GM19397 (cell line): Measurements from ENCODE around the gene TXNDC16.

ENCODE experiments used
- ATAC-seq: cut with Tn5 transposase; IDR thresholded peaks from one replicate; pipeline ENCODE4 v1.9.1; 2021; ENCODE audit warnings: mild to moderate bottlenecking, moderate library complexity; ENCODE audit not compliant: unreplicated experiment

Gene TXNDC16

GRCh38 chr14:52455291-52456088 is 96.8 kb downstream of the TXNDC16 start:
- ATAC-seq: no peak

DNA sequence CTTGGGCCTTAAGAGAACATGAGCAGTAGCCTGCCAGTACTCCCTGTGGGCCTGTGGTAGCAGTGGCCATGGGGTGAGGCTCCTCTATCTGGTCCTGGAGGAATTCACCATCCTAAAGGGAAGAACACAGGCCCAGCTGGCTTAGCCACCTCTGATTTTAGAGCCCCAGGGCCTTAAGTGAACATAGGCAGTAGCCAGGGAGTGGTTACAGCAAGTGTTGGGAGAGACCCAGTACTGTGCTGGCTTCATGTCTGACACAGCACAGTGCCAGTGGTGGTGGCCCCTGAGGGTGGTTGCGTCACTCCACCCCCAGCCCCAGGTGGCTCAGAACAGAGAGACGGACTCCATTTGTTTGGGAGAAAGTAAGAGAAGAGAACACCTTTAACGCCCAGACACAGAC is 105.1 kb downstream of the TXNDC16 start:
- no peak for ATAC-seq

DNA sequence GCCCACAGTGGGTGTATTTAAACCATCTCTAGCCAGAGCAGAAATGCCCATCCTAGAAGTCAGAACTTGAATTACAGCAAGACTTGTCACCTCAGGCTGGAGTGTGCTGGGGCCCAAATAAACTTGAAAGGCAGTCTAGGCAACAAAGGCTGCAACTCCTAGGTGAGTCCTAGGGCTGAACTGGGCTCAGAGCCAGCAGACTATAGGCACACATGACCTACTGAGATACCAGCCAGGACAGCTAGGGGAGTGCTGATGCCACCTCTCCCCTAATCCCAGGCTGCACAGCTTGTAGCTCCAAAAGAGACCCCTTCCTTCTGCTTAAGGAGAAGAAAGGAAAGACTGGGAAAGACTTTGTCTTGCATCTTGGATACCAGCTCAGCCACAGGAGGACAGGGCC is 106.0 kb downstream of the TXNDC16 start:
- no peak for ATAC-seq

GRCh38 chr14:52443506-52443905 is 108.8 kb downstream of the TXNDC16 start:
- ATAC-seq: no peak

DNA sequence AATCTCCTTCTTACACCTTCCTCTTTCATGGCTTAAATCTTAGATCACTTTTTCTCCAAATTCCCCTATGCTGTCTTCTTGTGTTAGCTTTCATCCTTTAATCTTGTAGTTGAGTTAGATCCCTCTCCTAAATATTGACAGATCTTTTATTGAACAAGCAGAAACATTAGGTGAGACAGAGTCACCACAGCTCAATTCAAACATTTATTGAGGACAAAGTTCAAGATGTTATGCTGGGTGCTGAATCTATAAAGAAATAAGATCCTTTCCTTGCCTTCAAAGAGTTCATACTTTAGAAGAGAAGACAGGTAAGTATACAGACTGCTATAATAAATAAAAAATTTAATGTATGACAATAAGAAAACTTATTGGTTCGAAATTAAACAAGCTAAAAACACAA is 109.7 kb downstream of the TXNDC16 start:
- no peak for ATAC-seq

GRCh38 chr14:52442166-52442565 is 110.1 kb downstream of the TXNDC16 start:
- no peak for ATAC-seq

GRCh38 chr14:52439476-52439875 is 112.8 kb downstream of the TXNDC16 start:
- no peak for ATAC-seq

GRCh38 chr14:52434955-52435354 is 117.3 kb downstream of the TXNDC16 start:
- no peak for ATAC-seq

- no peak for ATAC-seq
Observed at GRCh38 chr14:52430474-52430873, 121.8 kb downstream of the TXNDC16 start.

DNA sequence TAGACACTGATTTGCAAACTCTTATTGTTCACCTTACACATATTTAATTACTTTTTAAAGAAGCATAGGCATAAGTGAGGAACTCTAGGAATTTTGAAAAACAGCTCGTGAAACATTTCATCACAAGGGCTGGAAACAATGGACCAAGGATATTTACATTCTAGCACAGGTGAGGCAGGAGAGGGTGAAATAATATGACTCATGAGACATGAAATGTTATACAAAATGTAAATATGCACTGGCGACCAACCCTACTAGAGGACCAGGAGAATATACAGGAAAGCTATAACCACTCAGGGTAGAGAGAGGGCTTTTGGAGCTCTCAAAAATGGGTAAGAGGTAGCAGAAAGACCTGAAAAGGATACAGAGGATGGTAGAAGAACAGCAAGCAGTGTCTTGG is 122.9 kb downstream of the TXNDC16 start:
- ATAC-seq: no peak

GRCh38 chr14:52427460-52427859 is 124.8 kb downstream of the TXNDC16 start:
- ATAC-seq: no peak

GRCh38 chr14:52422650-52423356 is 129.5 kb downstream of the TXNDC16 start:
- no peak for ATAC-seq

GRCh38 chr14:52417139-52417538 is 135.2 kb downstream of the TXNDC16 start:
- ATAC-seq: no peak

GRCh38 chr14:52413729-52414408 is 138.4 kb downstream of the TXNDC16 start:
- no peak for ATAC-seq

- ATAC-seq: no peak
Observed at GRCh38 chr14:52412426-52412825, 139.9 kb downstream of the TXNDC16 start.

- ATAC-seq: no peak
Observed at GRCh38 chr14:52405314-52405713, 147.0 kb downstream of the TXNDC16 start.

GRCh38 chr14:52402812-52403526 is 149.3 kb downstream of the TXNDC16 start:
- peak; percentile 55 for ATAC-seq

DNA sequence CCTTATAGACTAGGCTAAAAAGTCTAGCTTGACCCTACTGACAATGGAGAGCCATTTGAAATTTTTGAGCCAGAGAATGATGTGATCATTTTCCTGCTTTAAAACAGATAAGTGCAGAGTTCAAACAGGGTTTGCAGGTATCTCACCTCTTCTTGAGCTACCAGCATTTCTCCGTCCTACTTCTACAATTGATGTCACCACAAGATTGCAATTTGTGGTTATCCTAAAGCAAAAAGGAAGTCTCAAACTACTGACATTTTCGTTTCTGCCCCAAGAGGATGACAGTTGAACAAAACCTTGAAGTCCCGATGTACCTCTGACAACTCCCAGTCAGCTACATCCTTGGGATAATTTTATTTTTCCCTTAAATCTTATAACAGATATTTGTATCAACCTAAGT is 151.5 kb downstream of the TXNDC16 start:
- ATAC-seq: no peak

DNA sequence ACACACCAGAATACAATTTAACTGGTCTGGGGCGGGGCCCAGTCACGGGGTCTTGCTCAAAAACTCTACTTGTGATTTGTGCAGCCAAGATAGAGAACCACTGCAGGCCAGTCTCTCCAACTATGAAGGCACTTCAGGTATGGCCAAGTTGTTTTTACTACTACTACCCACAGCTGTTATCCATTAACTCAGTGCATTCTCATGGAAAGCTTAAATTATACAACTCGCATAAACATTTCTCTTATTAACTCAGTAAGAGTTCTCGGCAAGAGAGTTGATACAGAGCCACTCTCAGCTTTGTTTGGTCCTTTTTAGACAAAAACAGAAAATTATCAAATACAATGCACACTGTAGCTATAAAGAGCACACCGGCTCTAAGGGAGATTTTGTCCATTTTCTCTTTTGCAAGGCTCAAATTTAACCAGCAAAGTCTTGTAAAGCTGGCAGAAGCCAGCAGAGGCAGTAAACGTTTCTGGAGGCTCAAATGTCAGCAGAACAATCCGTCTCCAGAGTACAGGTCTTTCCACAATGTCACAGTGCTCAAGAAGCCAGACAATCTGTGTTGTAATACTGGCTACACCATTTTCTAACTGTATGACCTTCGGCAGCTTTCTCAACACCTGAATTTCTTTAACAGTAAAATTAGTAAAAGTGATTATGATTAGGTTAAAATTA is 152.2 kb downstream of the TXNDC16 start:
- ATAC-seq: no peak

- ATAC-seq: no peak
Observed at GRCh38 chr14:52399104-52399503, 153.2 kb downstream of the TXNDC16 start.

DNA sequence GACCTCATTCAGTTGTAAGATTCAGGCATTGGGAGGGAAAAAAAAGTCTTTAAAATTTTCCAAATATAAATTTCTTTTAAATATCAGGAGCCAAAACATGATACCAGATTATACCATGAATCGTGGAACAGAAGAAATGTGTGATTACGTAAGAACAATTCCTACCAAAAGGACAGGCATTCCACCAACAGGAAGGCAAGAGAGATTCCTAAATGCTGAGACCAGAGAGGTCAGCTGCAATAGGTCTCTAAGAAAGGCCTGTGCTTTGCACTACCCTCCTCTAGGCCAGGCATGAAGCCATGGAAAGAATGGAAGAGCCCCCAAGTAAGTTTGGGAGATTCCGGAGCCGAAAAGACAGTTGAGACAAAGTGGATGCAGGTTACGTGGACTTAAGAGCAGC is 154.5 kb downstream of the TXNDC16 start:
- ATAC-seq: no peak
